Astrocyte (in vitro differentiated cells and primary cell): ENCODE measurements around the gene CFAP74.

ENCODE experiments used
- EZH2 ChIP-seq: IDR thresholded peaks from 2 replicates; pipeline ENCODE4 v1.6.1; 2012; ENCODE audit warnings: mild to moderate bottlenecking, low read length, inconsistent platforms; ENCODE audit not compliant: insufficient read depth
- TF ChIP-seq, protein P1 (sequence below): IDR thresholded peaks from 2 replicates; pipeline ENCODE4 v1.5.1; 2011; ENCODE audit warnings: low read depth, mild to moderate bottlenecking, inconsistent platforms, low read length, moderate library complexity; ENCODE audit not compliant: insufficient read depth

DNA sequence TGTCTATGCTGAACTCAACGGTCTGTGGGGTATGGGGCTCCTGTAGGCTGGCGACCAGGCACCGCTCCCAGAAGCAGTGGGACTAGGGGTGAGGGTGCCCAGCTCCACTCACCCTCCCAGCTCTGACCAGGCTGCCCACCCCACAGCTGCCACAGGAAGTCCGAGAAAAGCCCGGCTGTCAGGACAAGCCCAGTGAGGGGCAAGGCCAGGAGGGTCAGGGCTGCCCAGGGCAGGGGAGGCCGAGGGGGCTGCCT is 81.0 kb downstream of the CFAP74 start:
- TF ChIP-seq, protein P1, sequence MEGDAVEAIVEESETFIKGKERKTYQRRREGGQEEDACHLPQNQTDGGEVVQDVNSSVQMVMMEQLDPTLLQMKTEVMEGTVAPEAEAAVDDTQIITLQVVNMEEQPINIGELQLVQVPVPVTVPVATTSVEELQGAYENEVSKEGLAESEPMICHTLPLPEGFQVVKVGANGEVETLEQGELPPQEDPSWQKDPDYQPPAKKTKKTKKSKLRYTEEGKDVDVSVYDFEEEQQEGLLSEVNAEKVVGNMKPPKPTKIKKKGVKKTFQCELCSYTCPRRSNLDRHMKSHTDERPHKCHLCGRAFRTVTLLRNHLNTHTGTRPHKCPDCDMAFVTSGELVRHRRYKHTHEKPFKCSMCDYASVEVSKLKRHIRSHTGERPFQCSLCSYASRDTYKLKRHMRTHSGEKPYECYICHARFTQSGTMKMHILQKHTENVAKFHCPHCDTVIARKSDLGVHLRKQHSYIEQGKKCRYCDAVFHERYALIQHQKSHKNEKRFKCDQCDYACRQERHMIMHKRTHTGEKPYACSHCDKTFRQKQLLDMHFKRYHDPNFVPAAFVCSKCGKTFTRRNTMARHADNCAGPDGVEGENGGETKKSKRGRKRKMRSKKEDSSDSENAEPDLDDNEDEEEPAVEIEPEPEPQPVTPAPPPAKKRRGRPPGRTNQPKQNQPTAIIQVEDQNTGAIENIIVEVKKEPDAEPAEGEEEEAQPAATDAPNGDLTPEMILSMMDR: no peak
- no peak for TF ChIP-seq EZH2
